Measurements from ENCODE around the gene OR10H3. TPM values are rescaled to one million over a fixed set of nuclear protein-coding genes. Genes with fewer than 3 reads are reported as not detected.

The OR10H3 gene
- total RNA-seq, 1 experiment from 2014 or later = not detected

Other genes starting within 250 kb of the OR10H3 start
- gene CYP4F22, start 229.5 kb upstream of the OR10H3 start, total RNA-seq (2014; rRNA removed) = 0.07 TPM in 1 of 2 replicates, not detected in the other
- gene CYP4F8, start 122.8 kb upstream of the OR10H3 start, total RNA-seq (2014; rRNA removed) = not detected in 2 replicates
- gene CYP4F3, start 97.1 kb upstream of the OR10H3 start, total RNA-seq (2014; rRNA removed) = not detected in 2 replicates
- not detected in 2 replicates for gene CYP4F12, start 64.9 kb upstream of the OR10H3 start, total RNA-seq (2014; rRNA removed)
- not detected in 2 replicates for gene OR10H2, start 10.0 kb upstream of the OR10H3 start, total RNA-seq (2014; rRNA removed)
- not detected in 2 replicates for gene OR10H5, start 49.7 kb downstream of the OR10H3 start, total RNA-seq (2014; rRNA removed)
- gene OR10H1, start 77.7 kb downstream of the OR10H3 start, total RNA-seq (2014; rRNA removed) = not detected in 2 replicates
- gene CYP4F2, start 160.1 kb downstream of the OR10H3 start, total RNA-seq (2014; rRNA removed) = not detected in 2 replicates
- 0.06 and 0.11 TPM in 2 replicates for gene CYP4F11, start 196.5 kb downstream of the OR10H3 start, total RNA-seq (2014; rRNA removed)
- gene OR10H4, start 211.0 kb downstream of the OR10H3 start, total RNA-seq (2014; rRNA removed) = not detected in 2 replicates